HT-29 (cell line): Measurements from ENCODE around the gene TPRKB. TPM values are rescaled to one million over a fixed set of nuclear protein-coding genes. Genes with fewer than 3 reads are reported as not detected.
"Not testable (repeated sequence)": the region's sequence is repeated elsewhere in the genome, so short reads cannot be mapped to it uniquely, and the experiment has no call there.

Source experiments
- DNase-seq: peaks from one replicate; pipeline ENCODE4 v3.0.0-alpha.2; 2015; ENCODE audit warnings: low spot score
- total RNA-seq: library from RNA; depleted of rRNA; stranded (reverse); fragments of >200 nt; shearing (Covaris generic); gene quantifications from 2 replicates; pipeline ENCODE4 v1.2.3, GENCODE V29; 2014

TPRKB gene
- total RNA-seq, 1 experiment from 2014 or later = 16.6 TPM

GRCh38 chr2:73740767-73741166, 3.6 kb upstream of the TPRKB start:
- no peak for DNase-seq

GRCh38 chr2:73739101-73739500, 2.0 kb upstream of the TPRKB start:
- DNase-seq = no peak

GRCh38 chr2:73736378-73736777, 767 bp downstream of the TPRKB start:
- no peak for DNase-seq

GRCh38 chr2:73730810-73731209, 6.3 kb downstream of the TPRKB start:
- no peak for DNase-seq

GRCh38 chr2:73728711-73729110, 8.4 kb downstream of the TPRKB start:
- DNase-seq = no peak

- no peak for DNase-seq
Measured at GRCh38 chr2:73728043-73728442, 9.1 kb downstream of the TPRKB start.

- not testable (repeated sequence) for DNase-seq
Measured at GRCh38 chr2:73726657-73727056, 10.5 kb downstream of the TPRKB start.

GRCh38 chr2:73718851-73719621, 18.1 kb downstream of the TPRKB start:
- DNase-seq = no peak

GRCh38 chr2:73718421-73718820, 18.7 kb downstream of the TPRKB start:
- no peak for DNase-seq

- DNase-seq = not testable (repeated sequence)
Measured at GRCh38 chr2:73717695-73718094, 19.4 kb downstream of the TPRKB start.

- no peak for DNase-seq
Measured at GRCh38 chr2:73717251-73717606, 19.9 kb downstream of the TPRKB start.

GRCh38 chr2:73716543-73717250, 20.4 kb downstream of the TPRKB start:
- peak; percentile 5 for DNase-seq

- no peak for DNase-seq
Measured at GRCh38 chr2:73714091-73714490, 23.1 kb downstream of the TPRKB start.

GRCh38 chr2:73708527-73708926, 28.6 kb downstream of the TPRKB start:
- DNase-seq = no peak

- no peak for DNase-seq
Measured at GRCh38 chr2:73707636-73708035, 29.5 kb downstream of the TPRKB start.

- DNase-seq = no peak
Measured at GRCh38 chr2:73707058-73707457, 30.1 kb downstream of the TPRKB start.

GRCh38 chr2:73705091-73705490, 32.1 kb downstream of the TPRKB start:
- no peak for DNase-seq

- no peak for DNase-seq
Measured at GRCh38 chr2:73704285-73704684, 32.9 kb downstream of the TPRKB start.

- DNase-seq = no peak
Measured at GRCh38 chr2:73703675-73704074, 33.5 kb downstream of the TPRKB start.

GRCh38 chr2:73702852-73703493, 34.2 kb downstream of the TPRKB start:
- DNase-seq = not testable (repeated sequence)

GRCh38 chr2:73701968-73702665, 35.0 kb downstream of the TPRKB start:
- DNase-seq = no peak

GRCh38 chr2:73701448-73701765, 35.7 kb downstream of the TPRKB start:
- not testable (repeated sequence) for DNase-seq
